ENCODE measurements around the gene FAF1. TPM values are rescaled to one million over a fixed set of nuclear protein-coding genes. Genes with fewer than 3 reads are reported as not detected.

FAF1 gene
- total RNA-seq, 4 donors from 2014 or later: 39.7 to 60.6 (median 42.9) TPM

GRCh38 chr1:50620680-50621329 is 339.3 kb downstream of the FAF1 start:
- H3K27ac ChIP-seq (replicated peaks in 1 of 4): no peak overlapping the region
- TF ChIP-seq EP300 (IDR thresholded peaks at IDR 0.05) (no peak), CTCF (IDR thresholded peaks at IDR 0.05) (no peak), POLR2A (IDR thresholded peaks at IDR 0.05; ENCODE audit: low read depth) (no peak), POLR2AphosphoS5 (IDR thresholded peaks at IDR 0.05) (no peak)
- H3K9me3 ChIP-seq: no peaks in the 10 kb centered on the region
- no peaks in the 10 kb centered on the region for H3K27me3 ChIP-seq
- no peaks in the 10 kb centered on the region for H3K36me3 ChIP-seq
- intact Hi-C loops (cut with DNase I): no loop called here
- H3K4me3 ChIP-seq: no peak overlapping the region
- DNase-seq (ENCODE audit: extremely low spot score): no peak
- WGBS: 94% methylated on average over 6 of the region's 6 CpGs
- no peaks in the 10 kb centered on the region for H3K4me1 ChIP-seq

GRCh38 chr1:50615036-50615750 is 344.9 kb downstream of the FAF1 start:
- H3K27me3 ChIP-seq: no peaks in the 10 kb centered on the region
- H3K4me1 ChIP-seq: no peaks in the 10 kb centered on the region
- WGBS: 96% methylated on average over 2 of the region's 2 CpGs
- no peak for TF ChIP-seq POLR2A (IDR thresholded peaks at IDR 0.05; ENCODE audit: low read depth)
- TF ChIP-seq POLR2AphosphoS5 (IDR thresholded peaks at IDR 0.05): no peak
- TF ChIP-seq EP300 (IDR thresholded peaks at IDR 0.05): no peak
- no peak for TF ChIP-seq CTCF (IDR thresholded peaks at IDR 0.05)
- no peaks in the 10 kb centered on the region for H3K9me3 ChIP-seq
- DNase-seq (ENCODE audit: extremely low spot score): no peak
- intact Hi-C loops (cut with DNase I): no loop called here
- H3K4me3 ChIP-seq: no peak overlapping the region
- H3K27ac ChIP-seq (replicated peaks in 1 of 4): no peak overlapping the region
- H3K36me3 ChIP-seq: no peaks in the 10 kb centered on the region

DNA sequence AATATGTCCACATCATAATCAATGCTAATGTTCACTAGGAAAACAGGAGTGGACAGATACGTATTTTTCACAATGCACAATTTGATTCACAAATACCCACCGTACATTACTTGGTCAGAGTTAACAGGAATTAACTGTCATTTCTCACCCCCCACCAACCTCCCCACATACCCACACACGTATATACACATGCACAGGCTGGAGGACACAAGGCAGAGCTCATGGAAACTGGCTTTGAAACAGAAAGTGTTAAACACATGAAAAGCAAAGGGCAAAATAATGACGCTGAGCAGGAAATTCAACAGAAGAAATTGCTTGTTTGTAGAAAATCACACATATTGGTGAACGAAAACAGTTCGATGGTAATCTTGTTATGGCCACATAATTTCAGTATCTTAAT is 348.4 kb downstream of the FAF1 start:
- Histone ChIP-seq H3K4me3 (no peak overlapping the region), H3K27me3 (no peaks in the 10 kb centered on the region), H3K9me3 (no peaks in the 10 kb centered on the region), H3K36me3 (no peaks in the 10 kb centered on the region), H3K27ac (replicated peaks in 1 of 4) (no peak overlapping the region), H3K4me1 (no peaks in the 10 kb centered on the region)
- 87% methylated on average over 6 of the region's 6 CpGs for WGBS
- TF ChIP-seq CTCF (IDR thresholded peaks at IDR 0.05) (no peak), POLR2A (IDR thresholded peaks at IDR 0.05; ENCODE audit: low read depth) (no peak), EP300 (IDR thresholded peaks at IDR 0.05) (no peak), POLR2AphosphoS5 (IDR thresholded peaks at IDR 0.05) (no peak)
- intact Hi-C loops (cut with DNase I): no loop called here
- no peak for DNase-seq (ENCODE audit: extremely low spot score)

- TF ChIP-seq CTCF (IDR thresholded peaks at IDR 0.05) (no peak), POLR2A (IDR thresholded peaks at IDR 0.05; ENCODE audit: low read depth) (no peak), EP300 (IDR thresholded peaks at IDR 0.05) (no peak), POLR2AphosphoS5 (IDR thresholded peaks at IDR 0.05) (no peak)
- no peak overlapping the region for H3K27ac ChIP-seq (replicated peaks in 1 of 4)
- DNase-seq (ENCODE audit: extremely low spot score): no peak
- H3K4me1 ChIP-seq: no peaks in the 10 kb centered on the region
- H3K9me3 ChIP-seq: no peaks in the 10 kb centered on the region
- 62% methylated on average over 2 of the region's 2 CpGs for WGBS
- intact Hi-C loops (cut with DNase I): no loop called here
- H3K36me3 ChIP-seq: no peaks in the 10 kb centered on the region
- no peak overlapping the region for H3K4me3 ChIP-seq
- H3K27me3 ChIP-seq: no peaks in the 10 kb centered on the region
These were observed 349.5 kb downstream of the FAF1 start for GRCh38 chr1:50610563-50610962.

All from esophagus muscularis mucosa (tissue), 4 donors.